ENCODE data around the gene TFRC. TPM values are rescaled to one million over a fixed set of nuclear protein-coding genes. Genes with fewer than 3 reads are reported as not detected.

Gene TFRC
- total and polyA plus RNA-seq, 2 experiments from 2014 or later: 136 to 278 TPM

- DNase-seq (ENCODE audit: low spot score): no peak
- no peak overlapping the region for H3K27ac ChIP-seq
- H3K9me3 ChIP-seq (ENCODE audit: low read depth): no peaks in the 10 kb centered on the region
- TF ChIP-seq, protein P1, sequence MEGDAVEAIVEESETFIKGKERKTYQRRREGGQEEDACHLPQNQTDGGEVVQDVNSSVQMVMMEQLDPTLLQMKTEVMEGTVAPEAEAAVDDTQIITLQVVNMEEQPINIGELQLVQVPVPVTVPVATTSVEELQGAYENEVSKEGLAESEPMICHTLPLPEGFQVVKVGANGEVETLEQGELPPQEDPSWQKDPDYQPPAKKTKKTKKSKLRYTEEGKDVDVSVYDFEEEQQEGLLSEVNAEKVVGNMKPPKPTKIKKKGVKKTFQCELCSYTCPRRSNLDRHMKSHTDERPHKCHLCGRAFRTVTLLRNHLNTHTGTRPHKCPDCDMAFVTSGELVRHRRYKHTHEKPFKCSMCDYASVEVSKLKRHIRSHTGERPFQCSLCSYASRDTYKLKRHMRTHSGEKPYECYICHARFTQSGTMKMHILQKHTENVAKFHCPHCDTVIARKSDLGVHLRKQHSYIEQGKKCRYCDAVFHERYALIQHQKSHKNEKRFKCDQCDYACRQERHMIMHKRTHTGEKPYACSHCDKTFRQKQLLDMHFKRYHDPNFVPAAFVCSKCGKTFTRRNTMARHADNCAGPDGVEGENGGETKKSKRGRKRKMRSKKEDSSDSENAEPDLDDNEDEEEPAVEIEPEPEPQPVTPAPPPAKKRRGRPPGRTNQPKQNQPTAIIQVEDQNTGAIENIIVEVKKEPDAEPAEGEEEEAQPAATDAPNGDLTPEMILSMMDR (IDR thresholded peaks at IDR 0.05; ENCODE audit: poor library complexity): no peak
- no peak for TF ChIP-seq EZH2phosphoT487 (IDR thresholded peaks at IDR 0.05; ENCODE audit: low read depth, severe bottlenecking, unreplicated experiment)
- no peak for TF ChIP-seq EZH2 (IDR thresholded peaks at IDR 0.05; ENCODE audit: borderline replicate concordance)
- WGBS (ENCODE audit: low lambda C conversion rate, missing lambda C conversion rate): 71% methylated on average over 11 of the region's 11 CpGs
- no peaks in the 10 kb centered on the region for H3K9me2 ChIP-seq (replicated peaks; ENCODE audit: insufficient read depth)
- H3K4me3 ChIP-seq: no peak overlapping the region
- H3K4me2 ChIP-seq: no peak overlapping the region
- no peaks in the 10 kb centered on the region for H3K27me3 ChIP-seq
- peaks cover 7% of the 10 kb centered on the region for H3K36me3 ChIP-seq (replicated peaks; ENCODE audit: insufficient read depth, low read depth)
- no peaks in the 10 kb centered on the region for H4K20me1 ChIP-seq (ENCODE audit: insufficient read depth, poor library complexity, severe bottlenecking)
- no peaks in the 10 kb centered on the region for H3K4me1 ChIP-seq (ENCODE audit: insufficient read depth)
- no peaks in the 10 kb centered on the region for H3K79me2 ChIP-seq
- no peak overlapping the region for H2AFZ ChIP-seq
Measured at GRCh38 chr3:196049653-196050052, 32.2 kb downstream of the TFRC start.

DNA sequence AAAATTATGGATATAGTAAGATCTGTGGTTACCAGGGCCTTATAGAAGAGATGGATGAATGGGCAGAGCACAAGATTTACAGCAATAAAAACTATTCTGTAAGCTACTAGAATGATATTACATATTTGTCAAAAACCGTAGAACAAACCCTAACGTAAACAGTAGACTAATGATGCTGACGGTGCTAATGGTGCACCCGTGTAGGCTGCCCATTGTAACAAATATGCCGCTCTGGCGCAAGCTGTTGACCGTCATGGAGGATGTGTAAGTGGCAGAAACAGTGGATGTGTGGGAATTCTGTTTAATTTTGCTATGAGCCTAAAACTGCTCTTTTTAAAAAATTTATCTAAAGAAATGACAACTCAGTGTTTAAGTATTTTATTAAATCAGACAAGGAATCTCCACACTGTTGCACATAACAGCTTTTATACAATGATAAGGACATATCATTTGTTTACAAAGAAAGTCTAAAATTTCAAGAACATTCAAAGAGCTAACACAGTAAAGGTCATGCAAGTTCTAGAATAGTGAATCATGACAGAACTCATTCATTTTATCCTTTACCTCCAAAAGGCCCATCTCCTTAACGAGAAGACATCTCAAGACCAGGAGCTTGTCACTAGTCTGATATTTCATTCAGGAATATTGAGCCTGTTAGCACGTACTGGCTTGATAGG, 32.8 kb downstream of the TFRC start:
- DNase-seq (ENCODE audit: low spot score): no peak
- no peaks in the 10 kb centered on the region for H4K20me1 ChIP-seq (ENCODE audit: insufficient read depth, poor library complexity, severe bottlenecking)
- H3K79me2 ChIP-seq: no peaks in the 10 kb centered on the region
- H3K4me2 ChIP-seq: no peak overlapping the region
- H3K4me1 ChIP-seq (ENCODE audit: insufficient read depth): no peaks in the 10 kb centered on the region
- no peak overlapping the region for H3K4me3 ChIP-seq
- no peaks in the 10 kb centered on the region for H3K9me2 ChIP-seq (replicated peaks; ENCODE audit: insufficient read depth)
- no peaks in the 10 kb centered on the region for H3K9me3 ChIP-seq (ENCODE audit: low read depth)
- 89% methylated on average over 9 of the region's 9 CpGs for WGBS (ENCODE audit: low lambda C conversion rate, missing lambda C conversion rate)
- no peaks in the 10 kb centered on the region for H3K27me3 ChIP-seq
- no peak overlapping the region for H2AFZ ChIP-seq
- no peak overlapping the region for H3K27ac ChIP-seq
- H3K36me3 ChIP-seq (replicated peaks; ENCODE audit: insufficient read depth, low read depth): peaks cover 7% of the 10 kb centered on the region
- no peak for TF ChIP-seq EZH2phosphoT487 (IDR thresholded peaks at IDR 0.05; ENCODE audit: low read depth, severe bottlenecking, unreplicated experiment)
- TF ChIP-seq EZH2 (IDR thresholded peaks at IDR 0.05; ENCODE audit: borderline replicate concordance): no peak
- TF ChIP-seq, protein P1 (IDR thresholded peaks at IDR 0.05; ENCODE audit: poor library complexity): no peak

GRCh38 chr3:196047391-196048030, 34.4 kb downstream of the TFRC start:
- no peaks in the 10 kb centered on the region for H4K20me1 ChIP-seq (ENCODE audit: insufficient read depth, poor library complexity, severe bottlenecking)
- DNase-seq (ENCODE audit: low spot score): no peak
- H3K9me3 ChIP-seq (ENCODE audit: low read depth): no peaks in the 10 kb centered on the region
- no peak overlapping the region for H2AFZ ChIP-seq
- H3K79me2 ChIP-seq: no peaks in the 10 kb centered on the region
- H3K9me2 ChIP-seq (replicated peaks; ENCODE audit: insufficient read depth): no peaks in the 10 kb centered on the region
- H3K27ac ChIP-seq: no peak overlapping the region
- peaks cover 3% of the 10 kb centered on the region for H3K36me3 ChIP-seq (replicated peaks; ENCODE audit: insufficient read depth, low read depth)
- no peak overlapping the region for H3K4me3 ChIP-seq
- no peak for TF ChIP-seq EZH2phosphoT487 (IDR thresholded peaks at IDR 0.05; ENCODE audit: low read depth, severe bottlenecking, unreplicated experiment)
- TF ChIP-seq EZH2 (IDR thresholded peaks at IDR 0.05; ENCODE audit: borderline replicate concordance): no peak
- TF ChIP-seq, protein P1 (IDR thresholded peaks at IDR 0.05; ENCODE audit: poor library complexity): no peak
- no peak overlapping the region for H3K4me2 ChIP-seq
- no peaks in the 10 kb centered on the region for H3K27me3 ChIP-seq
- WGBS (ENCODE audit: low lambda C conversion rate, missing lambda C conversion rate): 84% methylated on average over 11 of the region's 11 CpGs
- no peaks in the 10 kb centered on the region for H3K4me1 ChIP-seq (ENCODE audit: insufficient read depth)

Data from hepatocyte (in vitro differentiated cells).